NB4 (cell line): Measurements from ENCODE around the gene NDEL1.

Experiments
- MYC ChIP-seq: IDR thresholded peaks from 2 replicates; pipeline ENCODE4 v1.6.1; 2011; ENCODE audit warnings: low read depth, low read length
- POLR2A ChIP-seq: IDR thresholded peaks from 2 replicates; pipeline ENCODE4 v1.6.1; 2011; ENCODE audit warnings: mild to moderate bottlenecking; ENCODE audit not compliant: insufficient read length; ENCODE audit errors: extremely low read depth
- TF ChIP-seq, protein P1 (sequence below): IDR thresholded peaks from one replicate; pipeline ENCODE4 v1.5.1; 2012; ENCODE audit warnings: low read depth, low read length

DNA sequence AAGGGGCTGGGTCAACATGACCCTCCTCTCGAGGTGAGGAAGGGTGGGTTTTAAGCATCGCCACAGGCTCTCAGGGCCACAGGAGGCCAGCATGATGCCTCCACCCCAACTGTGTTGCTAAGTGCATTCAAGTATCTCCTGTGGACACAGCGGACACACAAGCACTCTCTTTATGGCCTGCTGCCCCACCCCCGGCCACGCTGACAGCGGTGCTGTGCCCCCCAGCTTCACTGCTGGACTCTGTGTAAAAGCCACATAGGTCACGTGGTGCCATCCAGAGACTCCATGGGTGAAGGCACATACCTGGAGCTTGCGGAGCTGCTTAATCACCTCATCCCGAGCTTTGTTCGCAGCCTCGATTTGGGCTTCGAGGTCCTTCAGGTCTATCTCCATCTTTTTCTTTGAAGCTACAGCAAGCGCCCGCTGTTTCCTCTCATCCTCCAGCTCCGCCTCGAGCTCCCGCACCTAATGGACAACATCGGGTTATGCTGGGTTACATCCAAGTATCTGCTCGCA lies 51.5 kb downstream of the NDEL1 start:
- TF ChIP-seq, protein P1, sequence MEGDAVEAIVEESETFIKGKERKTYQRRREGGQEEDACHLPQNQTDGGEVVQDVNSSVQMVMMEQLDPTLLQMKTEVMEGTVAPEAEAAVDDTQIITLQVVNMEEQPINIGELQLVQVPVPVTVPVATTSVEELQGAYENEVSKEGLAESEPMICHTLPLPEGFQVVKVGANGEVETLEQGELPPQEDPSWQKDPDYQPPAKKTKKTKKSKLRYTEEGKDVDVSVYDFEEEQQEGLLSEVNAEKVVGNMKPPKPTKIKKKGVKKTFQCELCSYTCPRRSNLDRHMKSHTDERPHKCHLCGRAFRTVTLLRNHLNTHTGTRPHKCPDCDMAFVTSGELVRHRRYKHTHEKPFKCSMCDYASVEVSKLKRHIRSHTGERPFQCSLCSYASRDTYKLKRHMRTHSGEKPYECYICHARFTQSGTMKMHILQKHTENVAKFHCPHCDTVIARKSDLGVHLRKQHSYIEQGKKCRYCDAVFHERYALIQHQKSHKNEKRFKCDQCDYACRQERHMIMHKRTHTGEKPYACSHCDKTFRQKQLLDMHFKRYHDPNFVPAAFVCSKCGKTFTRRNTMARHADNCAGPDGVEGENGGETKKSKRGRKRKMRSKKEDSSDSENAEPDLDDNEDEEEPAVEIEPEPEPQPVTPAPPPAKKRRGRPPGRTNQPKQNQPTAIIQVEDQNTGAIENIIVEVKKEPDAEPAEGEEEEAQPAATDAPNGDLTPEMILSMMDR, result no peak
- TF ChIP-seq POLR2A, result no peak
- no peak for TF ChIP-seq MYC
